Liver (tissue), 9 donors: ENCODE results near the gene SMOC2. TPM values are rescaled to one million over a fixed set of nuclear protein-coding genes. Genes with fewer than 3 reads are reported as not detected.

ENCODE experiments used
- DNase-seq: peaks from one replicate; pipeline ENCODE4 v3.0.0-alpha.2; 2017; ENCODE audit warnings: low spot score
- H3K27ac ChIP-seq, 2 donors: one replicate each; pipeline ENCODE4 v1.7.0; 2013; ENCODE audit warnings: inconsistent platforms in 2 of 2, low read length in 2 of 2, control low read depth in 1 of 2, low read depth in 1 of 2, mild to moderate bottlenecking in 1 of 2
- H3K27me3 ChIP-seq, 4 donors: one replicate each; pipeline versions ENCODE4 v1.6.1 to v1.7.0; 2013; ENCODE audit warnings: low read length in 3 of 4, inconsistent platforms in 1 of 4, mild to moderate bottlenecking in 1 of 4, moderate library complexity in 1 of 4; ENCODE audit not compliant: control insufficient read depth in 4 of 4, insufficient read depth in 4 of 4
- H3K36me3 ChIP-seq, 4 donors: one replicate each; pipeline versions ENCODE4 v1.6.1 to v1.7.0; 2013; ENCODE audit warnings: low read length in 3 of 4, mild to moderate bottlenecking in 3 of 4, low read depth in 1 of 4, moderate library complexity in 1 of 4; ENCODE audit not compliant: control insufficient read depth in 4 of 4, insufficient read depth in 3 of 4
- H3K4me1 ChIP-seq, 4 donors: one replicate each; pipeline versions ENCODE4 v1.6.1 to v1.7.0; 2013; ENCODE audit warnings: low read length in 3 of 4, mild to moderate bottlenecking in 3 of 4, moderate library complexity in 1 of 4; ENCODE audit not compliant: control insufficient read depth in 4 of 4, insufficient read depth in 4 of 4
- H3K4me3 ChIP-seq, 3 donors: one replicate each; pipeline versions ENCODE4 v1.6.1 to v1.7.0; 2013; ENCODE audit warnings: low read length in 3 of 3, control low read depth in 1 of 3, low read depth in 1 of 3, mild to moderate bottlenecking in 1 of 3
- H3K9ac ChIP-seq, 2 donors: one replicate each; pipeline ENCODE4 v1.7.0; 2013; ENCODE audit warnings: low read length in 2 of 2, mild to moderate bottlenecking in 2 of 2, moderate library complexity in 2 of 2, control low read depth in 1 of 2, low read depth in 1 of 2
- H3K9me3 ChIP-seq, 4 donors: one replicate each; pipeline versions ENCODE4 v1.6.1 to v1.7.0; 2013; ENCODE audit warnings: low read length in 3 of 4; ENCODE audit not compliant: control insufficient read depth in 4 of 4
- ATF3 ChIP-seq: IDR thresholded peaks from 2 replicates; pipeline ENCODE4 v1.6.1; 2016; ENCODE audit warnings: antibody characterized with exemption
- CTCF ChIP-seq: fragments of 150-350 bp; IDR thresholded peaks from 2 replicates; pipeline ENCODE4 v1.5.1; 2017; ENCODE audit warnings: improper control_type of control experiment, low read depth, low read length; ENCODE audit not compliant: missing input control
- EGR1 ChIP-seq, 2 donors: IDR thresholded peaks; 2 replicates each; pipeline ENCODE4 v1.6.1; 2016 to 2018; ENCODE audit warnings: antibody characterized with exemption in 2 of 2, low read depth in 2 of 2
- FOXA1 ChIP-seq: IDR thresholded peaks from 2 replicates; pipeline ENCODE4 v1.6.1; 2016; ENCODE audit warnings: antibody characterized with exemption
- FOXA2 ChIP-seq: IDR thresholded peaks from 2 replicates; pipeline ENCODE4 v1.6.1; 2016; ENCODE audit warnings: antibody characterized with exemption
- GABPA ChIP-seq, 2 donors: IDR thresholded peaks in 1 of 2; conservative IDR thresholded peaks in 1 of 2; 2 replicates each; pipeline ENCODE4 v1.6.1; 2016; ENCODE audit warnings: antibody characterized with exemption in 2 of 2, mild to moderate bottlenecking in 1 of 2, moderate library complexity in 1 of 2
- HNF4A ChIP-seq, 2 donors: conservative IDR thresholded peaks; 2 replicates each; pipeline ENCODE4 v1.6.1; 2016; ENCODE audit warnings: antibody characterized with exemption in 2 of 2, mild to moderate bottlenecking in 2 of 2
- HNF4G ChIP-seq: IDR thresholded peaks from 2 replicates; pipeline ENCODE4 v1.6.1; 2016; ENCODE audit warnings: antibody characterized with exemption
- JUND ChIP-seq, 2 donors: IDR thresholded peaks; 2 replicates each; pipeline ENCODE4 v1.6.1; 2016; ENCODE audit warnings: antibody characterized with exemption in 2 of 2
- MAX ChIP-seq: IDR thresholded peaks from 2 replicates; pipeline ENCODE4 v1.6.1; 2016; ENCODE audit warnings: antibody characterized with exemption
- NR2F2 ChIP-seq: IDR thresholded peaks from 2 replicates; pipeline ENCODE4 v1.6.1; 2016; ENCODE audit warnings: antibody characterized with exemption
- RAD21 ChIP-seq, 2 donors: IDR thresholded peaks; 2 replicates each; pipeline ENCODE4 v1.6.1; 2016; ENCODE audit warnings: antibody characterized with exemption in 2 of 2, mild to moderate bottlenecking in 2 of 2
- REST ChIP-seq: IDR thresholded peaks from 2 replicates; pipeline ENCODE4 v1.6.1; 2016; ENCODE audit warnings: antibody characterized with exemption, mild to moderate bottlenecking
- RXRA ChIP-seq, 2 donors: IDR thresholded peaks; 2 replicates each; pipeline ENCODE4 v1.6.1; 2017 to 2018; ENCODE audit warnings: antibody characterized with exemption in 2 of 2, mild to moderate bottlenecking in 1 of 2
- SP1 ChIP-seq: IDR thresholded peaks from 2 replicates; pipeline ENCODE4 v1.6.1; 2018; ENCODE audit warnings: antibody characterized with exemption, mild to moderate bottlenecking
- TAF1 ChIP-seq: conservative IDR thresholded peaks from 2 replicates; pipeline ENCODE4 v1.6.1; 2016; ENCODE audit warnings: antibody characterized with exemption, mild to moderate bottlenecking
- YY1 ChIP-seq: IDR thresholded peaks from 2 replicates; pipeline ENCODE4 v1.6.1; 2016; ENCODE audit warnings: antibody characterized with exemption, mild to moderate bottlenecking
- ZBTB33 ChIP-seq: IDR thresholded peaks from 2 replicates; pipeline ENCODE4 v1.6.1; 2016; ENCODE audit warnings: antibody characterized with exemption
- WGBS: extraction: QIAGEN DNeasy Blood & Tissue Kit; methylation state at CpG from one replicate; pipeline ENCODE4 v1.1.7; 2013; 5-methylcytosine and 5-hydroxymethylcytosine counted together
- polyA plus RNA-seq, 2 donors: library from polyadenylated mRNA; stranded (reverse) in 1 of 2; unstranded in 1 of 2; fragments of 200-250 nt in 1 of 2; fragments of >200 nt in 1 of 2; fragmentation: Nextera tagmentation in 1 of 2; extraction: Ambion mirVana in 1 of 2; gene quantifications; one replicate each; pipeline versions ENCODE4 v1.2.1 to v1.2.3, GENCODE V29; 2013 to 2015
- total RNA-seq, 2 donors: library from RNA; depleted of rRNA; stranded (reverse); fragments of >200 nt; gene quantifications; one replicate each; pipeline ENCODE4 v1.2.3, GENCODE V29; 2014
- donor health status: healthy.
- donor health status: healthy.
- donor health status: healthy.
- donor health status: healthy.
- donor health status: healthy.

The SMOC2 gene
- total and polyA plus RNA-seq, 4 donors = 0.23 to 1.9 (median 1.1) TPM

GRCh38 chr6:168554898-168555617 lies 114.1 kb downstream of the SMOC2 start:
- no peak for DNase-seq
- Histone ChIP-seq H3K9me3 (no peaks in the 10 kb centered on the region), H3K9ac (no peak overlapping the region), H3K27me3 (peaks cover 0 to 4% (median 0%) of the 10 kb centered on the region in 4 donors), H3K4me3 (no peak overlapping the region), H3K27ac (no peak overlapping the region), H3K4me1 (no peaks in the 10 kb centered on the region), H3K36me3 (no peaks in the 10 kb centered on the region)
- 90% methylated on average over 33 of the region's 33 CpGs for WGBS
- no peak for TF ChIP-seq EGR1 (IDR thresholded peaks at IDR 0.05; ENCODE audit: low read depth in 2 of 2)
- no peak for TF ChIP-seq MAX
- TF ChIP-seq TAF1 = no peak
- no peak for TF ChIP-seq HNF4A (conservative IDR thresholded peaks at IDR 0.05)
- no peak for TF ChIP-seq RAD21 (IDR thresholded peaks at IDR 0.05)

GRCh38 chr6:168555618-168556273 lies 114.8 kb downstream of the SMOC2 start:
- Histone ChIP-seq H3K4me1 (no peaks in the 10 kb centered on the region), H3K4me3 (no peak overlapping the region), H3K36me3 (no peaks in the 10 kb centered on the region), H3K27me3 (peaks cover 0 to 4% (median 0%) of the 10 kb centered on the region in 4 donors), H3K9ac (no peak overlapping the region), H3K27ac (no peak overlapping the region), H3K9me3 (no peaks in the 10 kb centered on the region)
- TF ChIP-seq FOXA2 = no peak
- 93% methylated on average over 41 of the region's 41 CpGs for WGBS
- DNase-seq = no peak

GRCh38 chr6:168557512-168557911 lies 116.5 kb downstream of the SMOC2 start:
- 88% methylated on average over 8 of the region's 8 CpGs for WGBS

More at GRCh38 chr6:168557512-168557911, 116.5 kb downstream of the SMOC2 start:
- Histone ChIP-seq H3K27me3 (peaks cover 0 to 4% (median 0%) of the 10 kb centered on the region in 4 donors), H3K36me3 (no peaks in the 10 kb centered on the region), H3K9ac (no peak overlapping the region), H3K4me3 (no peak overlapping the region), H3K27ac (no peak overlapping the region), H3K9me3 (no peaks in the 10 kb centered on the region), H3K4me1 (no peaks in the 10 kb centered on the region)
- DNase-seq = no peak
- TF ChIP-seq ATF3 (no peak), ZBTB33 (no peak), RAD21 (IDR thresholded peaks at IDR 0.05) (no peak), SP1 (no peak), HNF4G (no peak), TAF1 (no peak), NR2F2 (no peak), EGR1 (IDR thresholded peaks at IDR 0.05; ENCODE audit: low read depth in 2 of 2) (no peak), REST (no peak), FOXA1 (no peak), RXRA (IDR thresholded peaks at IDR 0.05) (no peak), JUND (IDR thresholded peaks at IDR 0.05) (no peak), YY1 (no peak), GABPA (IDR thresholded peaks at IDR 0.05 in 1 of 2, conservative IDR thresholded peaks at IDR 0.05 in 1 of 2) (no peak), CTCF (no peak)
